Endothelial cell of umbilical vein (primary cell): ENCODE results near the gene OR5H15. TPM values are rescaled to one million over a fixed set of nuclear protein-coding genes. Genes with fewer than 3 reads are reported as not detected.

ENCODE experiments used
- BruUV-seq: library from RNA; stranded (reverse); fragments of 400-500 nt; replicated peaks from 2 replicates; lab custom pipeline; 2021; lab: Mats Ljungman, UMichigan
- CTCF ChIA-PET: fragments of 300-600, 350-600 bp; sonication (Branson Sonifier 250); formaldehyde crosslinking; loops from one replicate; lab custom pipeline; 2021; ENCODE audit warnings: antibody characterized with exemption, inconsistent platforms; lab: Charles Lee
- POLR2A ChIA-PET: fragments of 300-600, 350-600 bp; sonication (Branson Sonifier 250); formaldehyde crosslinking; loops from one replicate; lab custom pipeline; 2021; ENCODE audit warnings: antibody characterized with exemption, inconsistent platforms; lab: Charles Lee
- DNase-seq: peaks from one replicate; pipeline ENCODE4 v3.0.0-alpha.2; 2011; ENCODE audit warnings: low read depth, low spot score
- FAIRE-seq: peaks from 2 replicates; lab custom pipeline; 2011; peaks lifted over from hg19 to GRCh38; lab: Jason Lieb, UNC
- H2AFZ ChIP-seq: 2 replicates; pipeline ENCODE4 v1.6.0; 2012; ENCODE audit warnings: low read depth, low read length, control low read depth, inconsistent platforms
- H3K27ac ChIP-seq: 2 replicates; pipeline ENCODE4 v1.5.1; 2011; ENCODE audit warnings: low read depth, mild to moderate bottlenecking, control low read depth, low read length, moderate library complexity; ENCODE audit not compliant: insufficient read depth
- H3K27me3 ChIP-seq, 2 experiments: 2 replicates each; pipeline versions ENCODE4 v1.6.0 to v1.6.1; 2011; ENCODE audit warnings: low read length in 2 of 2, mixed read lengths in 1 of 2; ENCODE audit not compliant: control insufficient read depth in 2 of 2, insufficient read depth in 2 of 2
- H3K36me3 ChIP-seq, 2 experiments: 2 replicates in 1 of 2; 3 replicates in 1 of 2; pipeline ENCODE4 v1.5.1; 2011; ENCODE audit warnings: low read length in 2 of 2, mild to moderate bottlenecking in 1 of 2, moderate library complexity in 1 of 2; ENCODE audit not compliant: control insufficient read depth in 2 of 2, insufficient read depth in 2 of 2; ENCODE audit errors: extremely low read depth in 1 of 2
- H3K4me1 ChIP-seq: 3 replicates; pipeline ENCODE4 v1.5.1; 2011; ENCODE audit warnings: mild to moderate bottlenecking, low read length; ENCODE audit not compliant: control insufficient read depth, insufficient read depth; ENCODE audit errors: extremely low read depth
- H3K4me2 ChIP-seq: 2 replicates; pipeline ENCODE4 v1.6.1; 2011; ENCODE audit warnings: low read length, control low read depth, mixed read lengths; ENCODE audit not compliant: insufficient read depth
- H3K4me3 ChIP-seq, 3 experiments: fragments of 200-600 bp in 1 of 3; sonication (generic), shearing (Covaris generic) in 1 of 3; replicated peaks in 1 of 3; 2 replicates each; pipeline ENCODE4 v1.5.1; 2011 to 2016; ENCODE audit warnings: control low read depth in 3 of 3, low read length in 3 of 3, mild to moderate bottlenecking in 2 of 3, inconsistent platforms in 1 of 3, low read depth in 1 of 3, moderate library complexity in 1 of 3; ENCODE audit not compliant: insufficient read depth in 1 of 3
- H3K79me2 ChIP-seq: 2 replicates; pipeline ENCODE4 v1.6.0; 2012; ENCODE audit warnings: low read length, inconsistent platforms; ENCODE audit not compliant: control insufficient read depth, insufficient read depth
- H3K9ac ChIP-seq: replicated peaks from 2 replicates; pipeline ENCODE3; 2011; ENCODE audit warnings: low read length, control low read depth; ENCODE audit not compliant: insufficient read depth; ENCODE audit errors: extremely low read depth
- H3K9me1 ChIP-seq: replicated peaks from 3 replicates; pipeline ENCODE4 v1.6.0; 2011; ENCODE audit warnings: mild to moderate bottlenecking, low read length; ENCODE audit not compliant: control insufficient read depth, insufficient read depth; ENCODE audit errors: extremely low read depth
- H3K9me3 ChIP-seq: replicated peaks from 2 replicates; pipeline ENCODE4 v1.5.1; 2012; ENCODE audit warnings: low read length, inconsistent platforms; ENCODE audit not compliant: control insufficient read depth, insufficient read depth
- H4K20me1 ChIP-seq: replicated peaks from 2 replicates; pipeline ENCODE3; 2011; ENCODE audit warnings: mild to moderate bottlenecking, low read length; ENCODE audit not compliant: control insufficient read depth, insufficient read depth; ENCODE audit errors: extremely low read depth
- EZH2 ChIP-seq: IDR thresholded peaks from 2 replicates; pipeline ENCODE4 v1.6.1; 2012; ENCODE audit warnings: borderline replicate concordance, low read depth, mild to moderate bottlenecking, moderate library complexity, low read length, inconsistent platforms; ENCODE audit not compliant: severe bottlenecking
- FOS ChIP-seq: IDR thresholded peaks from 2 replicates; pipeline ENCODE4 v1.6.1; 2011; ENCODE audit warnings: mild to moderate bottlenecking, low read length, moderate library complexity, borderline replicate concordance; ENCODE audit not compliant: insufficient read depth
- GATA2 ChIP-seq: IDR thresholded peaks from 2 replicates; pipeline ENCODE4 v1.7.0; 2011; ENCODE audit warnings: low read depth, mild to moderate bottlenecking, moderate library complexity, mixed read lengths, low read length; ENCODE audit not compliant: insufficient read length, insufficient read depth
- JUN ChIP-seq: IDR thresholded peaks from 2 replicates; pipeline ENCODE4 v1.6.1; 2011; ENCODE audit warnings: borderline replicate concordance, low read depth; ENCODE audit not compliant: insufficient read length, insufficient read depth
- MYC ChIP-seq: IDR thresholded peaks from one replicate; pipeline ENCODE4 v1.6.1; 2011; ENCODE audit warnings: mild to moderate bottlenecking, low read depth, low read length
- POLR2A ChIP-seq: IDR thresholded peaks from 2 replicates; pipeline ENCODE4 v1.6.1; 2012; ENCODE audit warnings: low read depth, mild to moderate bottlenecking, control low read depth, low read length
- POLR2AphosphoS5 ChIP-seq: IDR thresholded peaks from 2 replicates; pipeline ENCODE4 v1.6.1; 2012; ENCODE audit warnings: low read depth, mild to moderate bottlenecking, control low read depth, low read length, moderate library complexity; ENCODE audit not compliant: insufficient read depth
- dilution Hi-C: fragments of 300-500 bp; cut with MboI; formaldehyde crosslinking; loops from one replicate; pipeline ENCODE4 v1.15.0; 2019; ENCODE audit warnings: low sequenced_read_pairs; ENCODE audit not compliant: extremely low pct_ligation_motif_present
- intact Hi-C: fragments of 100-400 bp; cut with micrococcal nuclease; formaldehyde crosslinking; loops from one replicate; pipeline ENCODE4 v1.10.0; 2022
- polyA plus RNA-seq, 4 experiments: library from polyadenylated mRNA; depleted of rRNA in 3 of 4; stranded (reverse) in 3 of 4; unstranded in 1 of 4; fragments of >200 nt; gene quantifications; 2 replicates each; pipeline versions ENCODE4 v1.2.1 to v1.2.3, GENCODE V29; 2011 to 2012; ENCODE audit warnings: missing spikeins in 1 of 4
- total RNA-seq: library from RNA; stranded (reverse); gene quantifications from 2 replicates; pipeline ENCODE4 v1.2.3, GENCODE V29; 2021
- TF ChIP-seq, protein P1 (sequence below): IDR thresholded peaks from 2 replicates; pipeline ENCODE4 v1.6.1; 2011; ENCODE audit not compliant: insufficient read depth, insufficient read length
- TF ChIP-seq, protein P2 (sequence below), 2 donors: IDR thresholded peaks; 1 replicate in 1 of 2; 2 replicates in 1 of 2; pipeline ENCODE4 v1.5.1; 2011; ENCODE audit warnings: low read length in 2 of 2, mild to moderate bottlenecking in 2 of 2, moderate library complexity in 2 of 2, control low read depth in 1 of 2, inconsistent platforms in 1 of 2, low read depth in 1 of 2; ENCODE audit not compliant: insufficient read depth in 1 of 2; ENCODE audit errors: extremely low read depth in 1 of 2

OR5H15 gene
- total and polyA plus RNA-seq, 2 donors (not counting 3 experiments of a cell fraction or from before 2014, with no cell fraction given), result not detected

DNA sequence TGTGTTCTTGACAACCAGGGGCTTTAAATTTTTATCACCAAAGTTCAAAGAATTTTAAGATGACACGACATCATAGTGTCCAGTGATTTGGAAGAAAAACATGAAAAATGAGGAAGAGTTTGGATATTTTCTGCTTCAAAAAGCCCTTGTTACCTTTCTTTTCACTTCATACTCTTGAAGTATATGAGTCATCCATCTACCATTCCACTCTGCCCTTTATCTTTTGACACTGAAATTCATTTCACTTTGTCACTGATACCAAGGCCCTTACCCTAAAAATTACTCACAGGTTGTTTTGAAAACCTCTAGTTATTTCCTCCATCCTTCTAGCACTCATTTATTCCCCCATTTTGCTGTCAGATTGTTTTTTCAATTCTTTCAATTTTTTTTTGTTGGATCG lies 42.7 kb downstream of the OR5H15 start:
- Histone ChIP-seq H3K4me3 (no peak overlapping the region), H3K9ac (no peak overlapping the region), H3K27me3 (no peaks in the 10 kb centered on the region), H3K79me2 (no peaks in the 10 kb centered on the region), H3K4me2 (no peak overlapping the region), H4K20me1 (no peaks in the 10 kb centered on the region), H2AFZ (no peak overlapping the region), H3K9me1 (no peaks in the 10 kb centered on the region), H3K9me3 (no peaks in the 10 kb centered on the region), H3K27ac (no peak overlapping the region), H3K36me3 (no peaks in the 10 kb centered on the region), H3K4me1 (no peaks in the 10 kb centered on the region)
- DNase-seq, result no peak
- no peak for TF ChIP-seq GATA2
- TF ChIP-seq, protein P1, sequence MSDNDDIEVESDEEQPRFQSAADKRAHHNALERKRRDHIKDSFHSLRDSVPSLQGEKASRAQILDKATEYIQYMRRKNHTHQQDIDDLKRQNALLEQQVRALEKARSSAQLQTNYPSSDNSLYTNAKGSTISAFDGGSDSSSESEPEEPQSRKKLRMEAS, result no peak
- TF ChIP-seq MYC, result no peak
- no peak for TF ChIP-seq FOS
- TF ChIP-seq POLR2AphosphoS5, result no peak
- no peak for TF ChIP-seq JUN
- no peak for TF ChIP-seq EZH2
- TF ChIP-seq POLR2A, result no peak
- TF ChIP-seq, protein P2, sequence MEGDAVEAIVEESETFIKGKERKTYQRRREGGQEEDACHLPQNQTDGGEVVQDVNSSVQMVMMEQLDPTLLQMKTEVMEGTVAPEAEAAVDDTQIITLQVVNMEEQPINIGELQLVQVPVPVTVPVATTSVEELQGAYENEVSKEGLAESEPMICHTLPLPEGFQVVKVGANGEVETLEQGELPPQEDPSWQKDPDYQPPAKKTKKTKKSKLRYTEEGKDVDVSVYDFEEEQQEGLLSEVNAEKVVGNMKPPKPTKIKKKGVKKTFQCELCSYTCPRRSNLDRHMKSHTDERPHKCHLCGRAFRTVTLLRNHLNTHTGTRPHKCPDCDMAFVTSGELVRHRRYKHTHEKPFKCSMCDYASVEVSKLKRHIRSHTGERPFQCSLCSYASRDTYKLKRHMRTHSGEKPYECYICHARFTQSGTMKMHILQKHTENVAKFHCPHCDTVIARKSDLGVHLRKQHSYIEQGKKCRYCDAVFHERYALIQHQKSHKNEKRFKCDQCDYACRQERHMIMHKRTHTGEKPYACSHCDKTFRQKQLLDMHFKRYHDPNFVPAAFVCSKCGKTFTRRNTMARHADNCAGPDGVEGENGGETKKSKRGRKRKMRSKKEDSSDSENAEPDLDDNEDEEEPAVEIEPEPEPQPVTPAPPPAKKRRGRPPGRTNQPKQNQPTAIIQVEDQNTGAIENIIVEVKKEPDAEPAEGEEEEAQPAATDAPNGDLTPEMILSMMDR (IDR thresholded peaks at IDR 0.05; ENCODE audit: extremely low read depth in 1 of 2, insufficient read depth in 1 of 2, low read depth in 1 of 2, low read length in 2 of 2), result no peak
- ChIA-PET POLR2A (no interaction called here), CTCF (no interaction called here)
- FAIRE-seq, result no peak
- dilution Hi-C loops, result no loop called here
- BruUV-seq, result no TSS peak
- intact Hi-C loops, result no loop called here
